ENCODE results near the gene NFU1.
"Not testable (repeated sequence)": the region's sequence is repeated elsewhere in the genome, so short reads cannot be mapped to it uniquely, and the experiment has no call there.

Gene NFU1

GRCh38 chr2:69450735-69451416 is 13.6 kb upstream of the NFU1 start:
- H3K4me1 ChIP-seq (ENCODE audit: control insufficient read depth, insufficient read depth, low read length) = peaks cover 36% of the 10 kb centered on the region
- peak overlapping the region; percentile 76 for H3K27ac ChIP-seq (ENCODE audit: low read depth, low read length)
- H3K27me3 ChIP-seq (ENCODE audit: control insufficient read depth, insufficient read depth, low read length) = no peaks in the 10 kb centered on the region
- H3K9me3 ChIP-seq (ENCODE audit: control insufficient read depth, insufficient read depth, low read length) = no peaks in the 10 kb centered on the region
- peak overlapping the region; percentile 13 for H3K4me3 ChIP-seq (ENCODE audit: low read depth, low read length)
- H3K9ac ChIP-seq (ENCODE audit: low read depth, low read length) = no peak overlapping the region; the same call in 1 of the 2 replicates
- no peaks in the 10 kb centered on the region for H3K36me3 ChIP-seq (ENCODE audit: control insufficient read depth, insufficient read depth, low read length)

DNA sequence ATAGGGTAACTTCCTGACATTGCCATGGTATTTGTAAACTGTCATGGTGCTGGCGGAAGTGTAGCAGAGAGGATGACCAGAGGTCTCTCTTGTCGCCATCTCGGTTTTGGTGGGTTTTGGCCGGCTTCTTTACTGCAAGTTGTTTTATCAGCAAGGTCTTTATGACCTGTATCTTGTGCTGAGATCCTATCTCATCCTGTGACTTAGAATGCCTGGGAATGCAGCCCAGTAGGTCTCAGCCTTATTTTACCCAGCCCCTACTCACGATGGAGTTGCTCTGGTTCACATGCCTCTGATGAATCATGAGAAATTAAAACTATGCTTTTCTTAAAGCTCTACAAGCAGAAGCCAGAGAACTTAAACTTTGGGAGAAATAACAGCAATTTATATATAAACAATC is 12.7 kb upstream of the NFU1 start:
- Histone ChIP-seq H3K36me3 (ENCODE audit: control insufficient read depth, insufficient read depth, low read length) (no peaks in the 10 kb centered on the region), H3K27me3 (ENCODE audit: control insufficient read depth, insufficient read depth, low read length) (no peaks in the 10 kb centered on the region), H3K27ac (ENCODE audit: low read depth, low read length) (peak overlapping the region; percentile 76), H3K9me3 (ENCODE audit: control insufficient read depth, insufficient read depth, low read length) (no peaks in the 10 kb centered on the region), H3K9ac (ENCODE audit: low read depth, low read length) (no peak overlapping the region; the same call in 1 of the 2 replicates), H3K4me1 (ENCODE audit: control insufficient read depth, insufficient read depth, low read length) (peaks cover 36% of the 10 kb centered on the region), H3K4me3 (ENCODE audit: low read depth, low read length) (peak overlapping the region; percentile 13; the same call in 1 of the 2 replicates)

DNA sequence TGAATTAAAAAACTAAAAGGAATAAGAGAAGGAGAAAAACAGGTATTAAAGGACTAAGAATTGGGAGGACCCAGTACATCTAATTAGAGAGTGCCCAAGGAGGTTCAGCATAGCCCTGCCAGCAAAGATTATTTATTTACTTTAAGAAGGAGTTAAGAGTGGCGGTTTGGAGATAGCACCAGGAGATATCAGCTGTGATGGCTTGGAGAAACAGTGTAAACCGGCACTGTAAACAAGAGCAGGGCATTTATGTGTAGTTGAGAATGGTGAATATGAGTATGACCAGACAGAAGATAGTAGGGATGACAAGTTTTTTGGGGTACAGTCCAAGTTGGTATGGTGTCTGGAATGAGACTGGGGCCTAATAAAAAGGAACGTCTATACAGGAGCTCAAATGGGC is 6.4 kb upstream of the NFU1 start:
- H3K4me1 ChIP-seq (ENCODE audit: control insufficient read depth, insufficient read depth, low read length); H3K27ac ChIP-seq (ENCODE audit: low read depth, low read length); H3K4me3 ChIP-seq (ENCODE audit: low read depth, low read length); H3K9ac ChIP-seq (ENCODE audit: low read depth, low read length); H3K27me3 ChIP-seq (ENCODE audit: control insufficient read depth, insufficient read depth, low read length); H3K36me3 ChIP-seq (ENCODE audit: control insufficient read depth, insufficient read depth, low read length); H3K9me3 ChIP-seq (ENCODE audit: control insufficient read depth, insufficient read depth, low read length): not testable (repeated sequence)

DNA sequence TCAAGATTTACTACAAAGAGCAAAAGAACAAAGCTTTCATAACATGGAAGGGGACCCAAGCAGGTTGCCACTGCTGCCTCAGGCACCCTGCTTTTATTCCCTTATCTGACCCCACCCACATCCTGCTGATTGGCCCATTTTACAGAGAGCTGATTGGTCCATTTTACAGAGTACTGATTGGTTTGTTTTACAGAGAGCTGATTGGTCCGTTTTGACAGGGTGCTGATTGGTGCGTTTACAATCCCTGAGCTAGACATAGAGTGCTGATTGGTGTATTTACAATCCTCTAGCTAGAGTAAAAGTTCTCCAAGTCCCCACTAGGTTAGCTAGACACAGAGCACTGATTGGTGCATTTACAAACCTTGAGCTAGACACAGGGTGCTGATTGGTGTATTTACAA is 2.3 kb upstream of the NFU1 start:
- H3K4me3 ChIP-seq (ENCODE audit: low read depth, low read length); H3K27ac ChIP-seq (ENCODE audit: low read depth, low read length); H3K27me3 ChIP-seq (ENCODE audit: control insufficient read depth, insufficient read depth, low read length); H3K9ac ChIP-seq (ENCODE audit: low read depth, low read length); H3K36me3 ChIP-seq (ENCODE audit: control insufficient read depth, insufficient read depth, low read length); H3K9me3 ChIP-seq (ENCODE audit: control insufficient read depth, insufficient read depth, low read length): not testable (repeated sequence)
- peaks cover 26% of the 10 kb centered on the region for H3K4me1 ChIP-seq (ENCODE audit: control insufficient read depth, insufficient read depth, low read length)

DNA sequence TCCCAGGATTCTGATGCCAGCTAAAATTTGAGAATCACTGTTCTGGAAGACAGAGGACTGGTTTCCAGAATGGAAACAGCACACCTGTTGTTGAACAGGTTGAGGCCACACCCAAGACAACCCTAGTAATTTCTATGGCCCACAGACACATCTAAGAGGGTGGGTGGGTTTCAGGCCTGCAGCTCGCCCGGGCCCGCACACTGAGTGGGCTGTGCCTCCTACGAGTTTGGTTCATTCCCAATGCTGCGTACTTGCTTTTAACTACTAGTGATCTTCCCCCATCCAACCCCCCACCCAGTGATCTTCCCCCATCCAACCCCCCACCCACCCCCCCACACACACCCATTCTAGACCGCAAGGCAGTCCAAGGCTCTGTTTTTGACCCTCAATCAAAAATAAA is 1.3 kb upstream of the NFU1 start:
- Histone ChIP-seq H3K9me3 (ENCODE audit: control insufficient read depth, insufficient read depth, low read length) (no peaks in the 10 kb centered on the region), H3K36me3 (ENCODE audit: control insufficient read depth, insufficient read depth, low read length) (no peaks in the 10 kb centered on the region), H3K27ac (ENCODE audit: low read depth, low read length) (no peak overlapping the region), H3K27me3 (ENCODE audit: control insufficient read depth, insufficient read depth, low read length) (no peaks in the 10 kb centered on the region), H3K4me3 (ENCODE audit: low read depth, low read length) (no peak overlapping the region), H3K9ac (ENCODE audit: low read depth, low read length) (no peak overlapping the region), H3K4me1 (ENCODE audit: control insufficient read depth, insufficient read depth, low read length) (peaks cover 27% of the 10 kb centered on the region)

DNA sequence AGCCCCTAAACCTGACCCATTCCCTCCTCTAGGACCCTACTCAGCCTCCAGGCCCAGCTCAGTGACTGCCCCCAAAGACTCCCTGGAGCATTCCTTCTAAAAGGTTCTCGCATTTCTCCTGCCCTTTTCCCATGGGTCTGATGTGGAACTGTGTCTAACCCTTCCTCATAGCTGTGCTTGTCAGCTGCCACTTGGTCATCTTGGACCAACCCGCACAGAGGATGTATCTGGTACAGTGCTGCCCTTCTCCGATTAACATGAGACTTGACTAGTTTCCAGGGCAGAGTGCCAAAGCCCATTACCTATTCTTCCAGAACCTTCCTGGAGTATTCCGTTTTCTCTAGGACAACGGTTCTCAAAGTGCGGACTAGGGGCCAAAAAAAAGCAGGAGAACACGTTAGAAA is 518 bp upstream of the NFU1 start:
- Histone ChIP-seq H3K4me3 (ENCODE audit: low read depth, low read length) (peak overlapping the region; percentile 85), H3K9ac (ENCODE audit: low read depth, low read length) (peak overlapping the region; percentile 90), H3K27me3 (ENCODE audit: control insufficient read depth, insufficient read depth, low read length) (no peaks in the 10 kb centered on the region), H3K36me3 (ENCODE audit: control insufficient read depth, insufficient read depth, low read length) (no peaks in the 10 kb centered on the region), H3K4me1 (ENCODE audit: control insufficient read depth, insufficient read depth, low read length) (peaks cover 27% of the 10 kb centered on the region), H3K9me3 (ENCODE audit: control insufficient read depth, insufficient read depth, low read length) (no peaks in the 10 kb centered on the region), H3K27ac (ENCODE audit: low read depth, low read length) (peak overlapping the region; percentile 90)

GRCh38 chr2:69436596-69436937 is 668 bp downstream of the NFU1 start:
- H3K4me3 ChIP-seq (ENCODE audit: low read depth, low read length) = peak overlapping the region; percentile 85
- peak overlapping the region; percentile 90 for H3K27ac ChIP-seq (ENCODE audit: low read depth, low read length)
- H3K27me3 ChIP-seq (ENCODE audit: control insufficient read depth, insufficient read depth, low read length) = no peaks in the 10 kb centered on the region
- peak overlapping the region; percentile 90 for H3K9ac ChIP-seq (ENCODE audit: low read depth, low read length)
- H3K36me3 ChIP-seq (ENCODE audit: control insufficient read depth, insufficient read depth, low read length) = peaks cover 5% of the 10 kb centered on the region; the same call in 1 of the 2 replicates
- no peaks in the 10 kb centered on the region for H3K9me3 ChIP-seq (ENCODE audit: control insufficient read depth, insufficient read depth, low read length)
- H3K4me1 ChIP-seq (ENCODE audit: control insufficient read depth, insufficient read depth, low read length) = peaks cover 27% of the 10 kb centered on the region

DNA sequence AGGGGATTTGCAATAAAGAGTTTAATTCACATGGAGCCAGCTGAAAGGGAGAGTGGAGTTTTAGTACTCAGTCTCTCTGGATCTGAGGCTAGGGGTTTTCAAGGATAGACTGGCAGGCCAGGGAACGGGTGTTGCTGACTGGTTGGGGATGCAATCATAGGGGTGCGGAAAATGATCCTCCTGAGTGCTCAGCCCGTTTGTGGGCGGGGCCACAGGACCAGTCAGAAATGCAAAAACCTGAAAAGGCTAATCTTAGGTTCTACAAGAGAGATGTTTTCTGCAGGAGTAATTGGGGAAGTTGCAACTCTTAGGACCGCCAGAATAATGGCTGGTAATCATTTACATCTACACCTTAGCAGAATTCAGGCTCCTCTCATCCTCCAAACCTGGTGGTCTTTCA is 2.5 kb downstream of the NFU1 start:
- Histone ChIP-seq H3K36me3 (ENCODE audit: control insufficient read depth, insufficient read depth, low read length) (peaks cover 21% of the 10 kb centered on the region), H3K9me3 (ENCODE audit: control insufficient read depth, insufficient read depth, low read length) (no peaks in the 10 kb centered on the region), H3K4me1 (ENCODE audit: control insufficient read depth, insufficient read depth, low read length) (peaks cover 27% of the 10 kb centered on the region), H3K4me3 (ENCODE audit: low read depth, low read length) (no peak overlapping the region), H3K27ac (ENCODE audit: low read depth, low read length) (no peak overlapping the region), H3K27me3 (ENCODE audit: control insufficient read depth, insufficient read depth, low read length) (no peaks in the 10 kb centered on the region), H3K9ac (ENCODE audit: low read depth, low read length) (no peak overlapping the region)

DNA sequence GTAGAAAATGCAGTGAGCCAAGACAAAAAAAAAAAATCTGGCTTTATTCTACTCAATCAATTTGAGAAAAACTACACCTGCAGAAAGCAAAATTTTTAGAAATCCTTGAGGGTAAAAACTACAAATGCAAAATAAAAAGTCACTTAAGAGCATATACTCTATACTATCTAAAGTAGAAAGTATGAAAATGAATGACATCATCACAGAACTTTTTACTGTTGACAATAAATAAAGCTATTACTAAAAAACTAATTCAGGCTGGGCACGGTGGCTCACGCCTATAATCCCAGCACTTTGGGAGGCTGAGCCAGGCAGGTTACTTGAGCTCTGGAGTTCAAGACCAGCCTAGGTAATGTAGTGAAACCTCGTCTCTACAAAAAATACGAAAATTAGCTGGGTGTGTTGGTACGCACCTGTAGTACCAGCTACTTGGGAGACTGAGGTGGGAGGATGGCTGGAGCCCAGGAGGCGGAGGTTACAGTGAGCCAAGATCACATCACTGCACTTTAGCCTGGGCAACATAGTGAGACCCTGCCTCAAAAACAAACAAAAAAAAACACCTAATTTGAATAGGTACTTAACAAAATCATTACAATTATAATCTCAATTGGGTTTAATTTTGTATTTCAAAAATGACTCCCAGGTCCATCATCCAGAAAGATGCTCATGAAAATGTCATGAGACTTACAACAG is 7.6 kb downstream of the NFU1 start:
- Histone ChIP-seq H3K27me3 (ENCODE audit: control insufficient read depth, insufficient read depth, low read length) (no peaks in the 10 kb centered on the region), H3K9ac (ENCODE audit: low read depth, low read length) (no peak overlapping the region), H3K36me3 (ENCODE audit: control insufficient read depth, insufficient read depth, low read length) (peaks cover 39% of the 10 kb centered on the region), H3K4me3 (ENCODE audit: low read depth, low read length) (no peak overlapping the region), H3K4me1 (ENCODE audit: control insufficient read depth, insufficient read depth, low read length) (0 out of 2 replicates have a peak, but pooled peaks cover 2% of the 10 kb centered on the region), H3K27ac (ENCODE audit: low read depth, low read length) (no peak overlapping the region), H3K9me3 (ENCODE audit: control insufficient read depth, insufficient read depth, low read length) (no peaks in the 10 kb centered on the region)

DNA sequence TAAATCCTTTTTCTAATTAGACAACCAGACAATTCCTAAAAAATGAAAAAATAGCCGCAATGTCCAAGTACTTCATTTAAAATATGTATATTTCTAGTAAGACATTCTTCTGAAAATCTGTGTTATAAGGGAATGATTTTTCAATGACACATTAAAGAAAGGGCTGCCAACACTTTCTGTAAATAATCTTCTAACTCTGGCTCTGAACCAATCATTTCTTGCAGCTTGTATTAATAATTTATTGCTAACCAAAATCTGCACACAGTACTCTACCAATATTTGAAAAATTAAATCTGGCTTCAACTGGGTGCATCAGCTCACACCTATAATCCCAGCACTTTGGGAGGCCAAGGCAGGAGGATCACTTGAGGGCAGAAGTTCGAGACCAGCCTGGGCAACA is 8.3 kb downstream of the NFU1 start:
- Histone ChIP-seq H3K36me3 (ENCODE audit: control insufficient read depth, insufficient read depth, low read length) (peaks cover 39% of the 10 kb centered on the region), H3K9ac (ENCODE audit: low read depth, low read length) (no peak overlapping the region), H3K4me1 (ENCODE audit: control insufficient read depth, insufficient read depth, low read length) (no peaks in the 10 kb centered on the region), H3K9me3 (ENCODE audit: control insufficient read depth, insufficient read depth, low read length) (no peaks in the 10 kb centered on the region), H3K27me3 (ENCODE audit: control insufficient read depth, insufficient read depth, low read length) (no peaks in the 10 kb centered on the region), H3K4me3 (ENCODE audit: low read depth, low read length) (no peak overlapping the region), H3K27ac (ENCODE audit: low read depth, low read length) (no peak overlapping the region)

GRCh38 chr2:69424419-69424818 is 12.8 kb downstream of the NFU1 start:
- H3K27me3 ChIP-seq (ENCODE audit: control insufficient read depth, insufficient read depth, low read length) = no peaks in the 10 kb centered on the region
- peaks cover 30% of the 10 kb centered on the region for H3K36me3 ChIP-seq (ENCODE audit: control insufficient read depth, insufficient read depth, low read length)
- no peak overlapping the region for H3K27ac ChIP-seq (ENCODE audit: low read depth, low read length)
- H3K4me3 ChIP-seq (ENCODE audit: low read depth, low read length) = no peak overlapping the region
- H3K4me1 ChIP-seq (ENCODE audit: control insufficient read depth, insufficient read depth, low read length) = no peaks in the 10 kb centered on the region
- H3K9me3 ChIP-seq (ENCODE audit: control insufficient read depth, insufficient read depth, low read length) = no peaks in the 10 kb centered on the region
- H3K9ac ChIP-seq (ENCODE audit: low read depth, low read length) = no peak overlapping the region

Measured in HUES48 (cell line).